Pancreas (tissue), 10 donors: ENCODE measurements around the gene SND1. TPM values are rescaled to one million over a fixed set of nuclear protein-coding genes. Genes with fewer than 3 reads are reported as not detected.

Experiments used
- ATAC-seq, 4 donors: fragments of 200-7000 bp; cut with Tn5 transposase; one replicate each; pipeline versions ENCODE4 v1.8.0 to v1.9.1; 2020; ENCODE audit warnings: mild to moderate bottlenecking in 4 of 4, moderate library complexity in 4 of 4
- DNase-seq, 6 donors: peaks; one replicate each; pipeline ENCODE4 v3.0.0-alpha.2; 2020
- FAIRE-seq: peaks from 2 replicates; lab custom pipeline; 2012; peaks lifted over from hg19 to GRCh38; lab: Jason Lieb, UNC
- H3K27ac ChIP-seq, 4 donors: fragments of 200-600 bp; sonication (generic); 1 replicate in 3 of 4; 2 replicates in 1 of 4; pipeline versions ENCODE4 v1.5.0 to v1.8.0; 2020
- H3K27me3 ChIP-seq, 4 donors: fragments of 200-600 bp; one replicate each; pipeline ENCODE4 v1.8.0; 2021
- H3K36me3 ChIP-seq, 3 donors: fragments of 200-600 bp; sonication (generic) in 1 of 3; one replicate each; pipeline versions ENCODE4 v1.5.0 to v1.8.0; 2020 to 2021
- H3K4me1 ChIP-seq, 3 donors: fragments of 200-600 bp; one replicate each; pipeline ENCODE4 v1.8.0; 2021
- H3K4me3 ChIP-seq, 4 donors: fragments of 200-600 bp; sonication (generic) in 2 of 4; one replicate each; pipeline versions ENCODE4 v1.5.0 to v1.8.0; 2020 to 2021
- H3K9me3 ChIP-seq, 4 donors: fragments of 200-600 bp; one replicate each; pipeline ENCODE4 v1.8.0; 2021
- CTCF ChIP-seq, 4 donors: fragments of 200-600 bp; sonication (generic) in 3 of 4; IDR thresholded peaks; one replicate each; pipeline versions ENCODE4 v1.5.0 to v1.8.0; 2021; ENCODE audit warnings: antibody characterized with exemption in 4 of 4
- WGBS, 2 donors: extraction: QIAGEN DNeasy Blood & Tissue Kit; methylation state at CpG; one replicate each; pipeline ENCODE4 v1.1.7; 2013; 5-methylcytosine and 5-hydroxymethylcytosine counted together
- intact Hi-C, 3 donors: fragments of 100-400 bp; cut with DNase I; formaldehyde crosslinking; loops; one replicate each; pipeline versions ENCODE4 v1.11.1 to v1.14.2; 2022
- polyA plus RNA-seq, 2 donors: library from polyadenylated mRNA; stranded (reverse); fragments of 200-250 nt; gene quantifications; one replicate each; pipeline ENCODE4 v1.2.3, GENCODE V29; 2013
- total RNA-seq, 6 donors: library from RNA; stranded (reverse); fragmentation: NEBNext Ultra II Directional in 4 of 6; extraction: Animal tissue kit (Norgen Biotek cat#: 25700) in 4 of 6; gene quantifications; one replicate each; pipeline versions ENCODE4 v1.2.1 to v1.2.4, GENCODE V29; 2021 to 2023
- donor health status: healthy with polysubstance abuse.
- donor health status: DM: no; HTN: no; CAD: no; lungs with moderate emphysema.
- donor health status: DM: no; HTN: no; CAD: no.
- donor health status: control.
- donor health status: control.
- donor health status: Bipolar disorder and iron deficiency.
- donor health status: DM: yes; HTN: yes; CAD: no.
- donor health status: DM: no; HTN: no; CAD: no.
- donor health status: DM: no; HTN: no; CAD: no.
- donor health status: DM: yes; HTN: yes; CAD: no.

Gene SND1
- total and polyA plus RNA-seq, 8 donors = 84.1 to 308 (median 225) TPM

- H3K4me1 ChIP-seq = peaks cover 0 to 9% (median 5%) of the 10 kb centered on the region in 3 donors
- no peaks in the 10 kb centered on the region for H3K9me3 ChIP-seq
- ATAC-seq = no peak
- no peaks in the 10 kb centered on the region for H3K27me3 ChIP-seq
- intact Hi-C loops = no loop called here
- no peaks in the 10 kb centered on the region for H3K36me3 ChIP-seq
- no peak for DNase-seq
- H3K27ac ChIP-seq = no peak overlapping the region
- FAIRE-seq = no peak
- 70 to 87% methylated on average over 7 of the region's 7 CpGs for WGBS, 2 donors
- TF ChIP-seq CTCF (IDR thresholded peaks at IDR 0.05) = no peak
- no peak overlapping the region for H3K4me3 ChIP-seq
Measured at GRCh38 chr7:128102490-128103291, 450.7 kb downstream of the SND1 start.

DNA sequence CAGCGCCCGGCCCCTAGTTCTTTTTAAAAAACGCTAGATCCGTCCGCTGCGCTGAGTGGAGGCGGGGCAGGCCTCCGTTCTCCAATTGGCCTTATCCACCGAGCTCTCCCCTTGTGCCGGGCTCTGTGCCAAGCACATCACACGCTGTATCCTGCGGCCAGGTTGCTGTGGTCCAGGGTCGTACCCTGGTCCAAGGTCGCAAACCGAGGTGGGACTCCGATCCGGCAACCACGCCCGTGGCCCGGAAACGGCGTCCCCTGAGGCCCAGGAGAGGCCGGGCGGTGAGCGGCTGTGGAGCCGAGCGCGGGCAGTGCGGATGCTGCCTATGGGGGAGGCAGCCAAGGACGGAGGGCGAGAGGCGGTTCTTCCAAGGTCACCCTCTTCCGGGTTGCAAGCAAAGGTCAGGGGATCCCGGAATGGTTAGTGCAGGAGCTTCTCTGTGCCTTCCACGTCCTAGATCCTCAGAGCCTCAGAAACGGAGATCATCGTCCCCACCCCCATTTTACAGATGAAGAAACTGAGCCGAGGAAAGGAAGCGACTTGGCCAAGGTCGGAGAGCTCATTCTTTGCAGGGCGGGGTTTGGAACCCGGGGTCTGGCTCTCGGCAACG lies 451.6 kb downstream of the SND1 start:
- FAIRE-seq (no peak), ATAC-seq (peak; percentile 35 to 45 (median 36)), DNase-seq (peak in 4 of 6 donors; percentile 15 to 65 (median 40))
- WGBS, 2 donors = 7 to 10% methylated on average over 42 to 44 of the region's 44 CpGs
- intact Hi-C loops = no loop called here
- H3K9me3 ChIP-seq = no peaks in the 10 kb centered on the region
- no peak overlapping the region for H3K27ac ChIP-seq
- H3K27me3 ChIP-seq = no peaks in the 10 kb centered on the region
- no peaks in the 10 kb centered on the region for H3K36me3 ChIP-seq
- peaks cover 0 to 9% (median 5%) of the 10 kb centered on the region in 3 donors for H3K4me1 ChIP-seq
- no peak for TF ChIP-seq CTCF (IDR thresholded peaks at IDR 0.05)
- H3K4me3 ChIP-seq = peak overlapping the region in 1 of 4 donors; percentile 30

GRCh38 chr7:128104108-128104742 lies 452.2 kb downstream of the SND1 start:
- no peaks in the 10 kb centered on the region for H3K36me3 ChIP-seq
- peak; percentile 23 to 27 (median 26) for ATAC-seq
- no peaks in the 10 kb centered on the region for H3K27me3 ChIP-seq
- no peak for TF ChIP-seq CTCF (IDR thresholded peaks at IDR 0.05)
- peak overlapping the region in 1 of 4 donors; percentile 30 for H3K4me3 ChIP-seq
- peaks cover 0 to 9% (median 5%) of the 10 kb centered on the region in 3 donors for H3K4me1 ChIP-seq
- no peaks in the 10 kb centered on the region for H3K9me3 ChIP-seq
- peak in 1 of 6 donors; percentile 63 for DNase-seq
- intact Hi-C loops = no loop called here
- no peak for FAIRE-seq
- WGBS, 2 donors = 3 to 4% methylated on average over 51 to 59 of the region's 59 CpGs
- H3K27ac ChIP-seq = no peak overlapping the region

GRCh38 chr7:128105228-128106022 lies 453.4 kb downstream of the SND1 start:
- ATAC-seq (peak in 1 of 4 donors; percentile 3), DNase-seq (peak in 1 of 6 donors; percentile 44), FAIRE-seq (no peak)
- no peaks in the 10 kb centered on the region for H3K9me3 ChIP-seq
- TF ChIP-seq CTCF (IDR thresholded peaks at IDR 0.05) = no peak
- no peaks in the 10 kb centered on the region for H3K36me3 ChIP-seq
- 65 to 74% methylated on average over 11 of the region's 11 CpGs for WGBS, 2 donors
- intact Hi-C loops = no loop called here
- H3K4me1 ChIP-seq = peaks cover 0 to 9% (median 5%) of the 10 kb centered on the region in 3 donors
- no peak overlapping the region for H3K4me3 ChIP-seq
- H3K27ac ChIP-seq = no peak overlapping the region
- H3K27me3 ChIP-seq = no peaks in the 10 kb centered on the region
